ENCODE measurements around the gene LYRM4.

LYRM4 gene

GRCh38 chr6:5214570-5215052, 46.1 kb downstream of the LYRM4 start:
- Histone ChIP-seq H3K4me2 (no peak overlapping the region), H3K4me1 (ENCODE audit: low read depth, poor library complexity, severe bottlenecking) (no peaks in the 10 kb centered on the region), H3K27ac (no peak overlapping the region), H4K20me1 (ENCODE audit: insufficient read depth) (no peaks in the 10 kb centered on the region), H3K9ac (no peak overlapping the region), H3K79me2 (ENCODE audit: insufficient read depth, low read depth) (no peaks in the 10 kb centered on the region), H3K36me3 (ENCODE audit: insufficient read depth) (no peaks in the 10 kb centered on the region), H3K27me3 (ENCODE audit: insufficient read depth, low read depth) (no peaks in the 10 kb centered on the region), H2AFZ (ENCODE audit: low read depth) (no peak overlapping the region), H3K4me3 (IDR thresholded peaks at IDR 0.05; ENCODE audit: insufficient read depth, low read depth, low read length) (no peak overlapping the region)
- TF ChIP-seq CTCF (conservative IDR thresholded peaks at IDR 0.05; ENCODE audit: low read depth, low read length): 0 out of 2 replicates have a peak, but pooled peaks have one; percentile 25

GRCh38 chr6:5213836-5214235, 46.9 kb downstream of the LYRM4 start:
- no peaks in the 10 kb centered on the region for H3K4me1 ChIP-seq (ENCODE audit: low read depth, poor library complexity, severe bottlenecking)
- no peak for TF ChIP-seq CTCF (conservative IDR thresholded peaks at IDR 0.05; ENCODE audit: low read depth, low read length)
- H2AFZ ChIP-seq (ENCODE audit: low read depth): no peak overlapping the region
- H3K27me3 ChIP-seq (ENCODE audit: insufficient read depth, low read depth): no peaks in the 10 kb centered on the region
- no peak overlapping the region for H3K4me3 ChIP-seq (IDR thresholded peaks at IDR 0.05; ENCODE audit: insufficient read depth, low read depth, low read length)
- no peak overlapping the region for H3K9ac ChIP-seq
- no peaks in the 10 kb centered on the region for H4K20me1 ChIP-seq (ENCODE audit: insufficient read depth)
- no peaks in the 10 kb centered on the region for H3K79me2 ChIP-seq (ENCODE audit: insufficient read depth, low read depth)
- no peaks in the 10 kb centered on the region for H3K36me3 ChIP-seq (ENCODE audit: insufficient read depth)
- no peak overlapping the region for H3K27ac ChIP-seq
- no peak overlapping the region for H3K4me2 ChIP-seq

- Histone ChIP-seq H3K4me2 (no peak overlapping the region), H3K79me2 (ENCODE audit: insufficient read depth, low read depth) (no peaks in the 10 kb centered on the region), H4K20me1 (ENCODE audit: insufficient read depth) (no peaks in the 10 kb centered on the region), H3K4me1 (ENCODE audit: low read depth, poor library complexity, severe bottlenecking) (no peaks in the 10 kb centered on the region), H3K27ac (no peak overlapping the region), H3K4me3 (IDR thresholded peaks at IDR 0.05; ENCODE audit: insufficient read depth, low read depth, low read length) (no peak overlapping the region), H3K9ac (no peak overlapping the region), H3K36me3 (ENCODE audit: insufficient read depth) (no peaks in the 10 kb centered on the region), H3K27me3 (ENCODE audit: insufficient read depth, low read depth) (no peaks in the 10 kb centered on the region), H2AFZ (ENCODE audit: low read depth) (no peak overlapping the region)
- no peak for TF ChIP-seq CTCF (conservative IDR thresholded peaks at IDR 0.05; ENCODE audit: low read depth, low read length)
These were observed 49.3 kb downstream of the LYRM4 start for GRCh38 chr6:5211492-5211891.

- Histone ChIP-seq H3K36me3 (ENCODE audit: insufficient read depth) (no peaks in the 10 kb centered on the region), H2AFZ (ENCODE audit: low read depth) (no peak overlapping the region)
These were observed 52.2 kb downstream of the LYRM4 start for GRCh38 chr6:5208471-5208971.

More at GRCh38 chr6:5208471-5208971, 52.2 kb downstream of the LYRM4 start:
- Histone ChIP-seq H3K9ac (no peak overlapping the region), H3K4me1 (ENCODE audit: low read depth, poor library complexity, severe bottlenecking) (no peaks in the 10 kb centered on the region), H3K27ac (no peak overlapping the region), H4K20me1 (ENCODE audit: insufficient read depth) (no peaks in the 10 kb centered on the region), H3K27me3 (ENCODE audit: insufficient read depth, low read depth) (no peaks in the 10 kb centered on the region), H3K79me2 (ENCODE audit: insufficient read depth, low read depth) (no peaks in the 10 kb centered on the region), H3K4me2 (no peak overlapping the region), H3K4me3 (IDR thresholded peaks at IDR 0.05; ENCODE audit: insufficient read depth, low read depth, low read length) (no peak overlapping the region)
- no peak for TF ChIP-seq CTCF (conservative IDR thresholded peaks at IDR 0.05; ENCODE audit: low read depth, low read length)
